ENCODE results near the gene TRAF4. TPM values are rescaled to one million over a fixed set of nuclear protein-coding genes. Genes with fewer than 3 reads are reported as not detected.

TRAF4 gene
- total and polyA plus RNA-seq, 9 of the 15 experiments (the other 6 are each of a cell fraction or from before 2014, with no cell fraction given), result 2.4 to 147 (median 72.4) TPM

DNA sequence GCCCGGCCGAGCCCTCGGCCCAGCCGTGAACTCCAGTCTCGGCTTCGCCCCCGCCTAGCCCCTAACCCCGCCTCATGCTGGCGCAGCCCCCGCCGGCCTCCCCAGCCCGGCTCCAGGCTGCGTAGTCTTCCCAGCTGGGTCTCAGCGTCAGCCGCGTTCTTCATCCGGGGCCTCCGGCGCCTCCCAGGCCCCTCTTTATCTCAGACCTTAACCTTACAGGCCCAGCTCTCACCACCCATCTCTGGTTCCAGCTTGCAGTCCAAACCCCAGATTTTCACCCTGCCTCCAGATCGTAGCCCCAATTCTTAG, 32.1 kb upstream of the TRAF4 start, which contains the start of gene PROCA1 (continued):
- TF ChIP-seq ZNF561 (CRISPR knock-in tag; conservative IDR thresholded peaks at IDR 0.05), result no peak
- TF ChIP-seq, protein P1, sequence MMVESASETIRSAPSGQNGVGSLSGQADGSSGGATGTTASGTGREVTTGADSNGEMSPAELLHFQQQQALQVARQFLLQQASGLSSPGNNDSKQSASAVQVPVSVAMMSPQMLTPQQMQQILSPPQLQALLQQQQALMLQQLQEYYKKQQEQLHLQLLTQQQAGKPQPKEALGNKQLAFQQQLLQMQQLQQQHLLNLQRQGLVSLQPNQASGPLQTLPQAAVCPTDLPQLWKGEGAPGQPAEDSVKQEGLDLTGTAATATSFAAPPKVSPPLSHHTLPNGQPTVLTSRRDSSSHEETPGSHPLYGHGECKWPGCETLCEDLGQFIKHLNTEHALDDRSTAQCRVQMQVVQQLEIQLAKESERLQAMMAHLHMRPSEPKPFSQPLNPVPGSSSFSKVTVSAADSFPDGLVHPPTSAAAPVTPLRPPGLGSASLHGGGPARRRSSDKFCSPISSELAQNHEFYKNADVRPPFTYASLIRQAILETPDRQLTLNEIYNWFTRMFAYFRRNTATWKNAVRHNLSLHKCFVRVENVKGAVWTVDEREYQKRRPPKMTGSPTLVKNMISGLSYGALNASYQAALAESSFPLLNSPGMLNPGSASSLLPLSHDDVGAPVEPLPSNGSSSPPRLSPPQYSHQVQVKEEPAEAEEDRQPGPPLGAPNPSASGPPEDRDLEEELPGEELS (CRISPR knock-in tag; IDR thresholded peaks at IDR 0.05; ENCODE audit: borderline replicate concordance), result no peak
- TF ChIP-seq, protein P2, sequence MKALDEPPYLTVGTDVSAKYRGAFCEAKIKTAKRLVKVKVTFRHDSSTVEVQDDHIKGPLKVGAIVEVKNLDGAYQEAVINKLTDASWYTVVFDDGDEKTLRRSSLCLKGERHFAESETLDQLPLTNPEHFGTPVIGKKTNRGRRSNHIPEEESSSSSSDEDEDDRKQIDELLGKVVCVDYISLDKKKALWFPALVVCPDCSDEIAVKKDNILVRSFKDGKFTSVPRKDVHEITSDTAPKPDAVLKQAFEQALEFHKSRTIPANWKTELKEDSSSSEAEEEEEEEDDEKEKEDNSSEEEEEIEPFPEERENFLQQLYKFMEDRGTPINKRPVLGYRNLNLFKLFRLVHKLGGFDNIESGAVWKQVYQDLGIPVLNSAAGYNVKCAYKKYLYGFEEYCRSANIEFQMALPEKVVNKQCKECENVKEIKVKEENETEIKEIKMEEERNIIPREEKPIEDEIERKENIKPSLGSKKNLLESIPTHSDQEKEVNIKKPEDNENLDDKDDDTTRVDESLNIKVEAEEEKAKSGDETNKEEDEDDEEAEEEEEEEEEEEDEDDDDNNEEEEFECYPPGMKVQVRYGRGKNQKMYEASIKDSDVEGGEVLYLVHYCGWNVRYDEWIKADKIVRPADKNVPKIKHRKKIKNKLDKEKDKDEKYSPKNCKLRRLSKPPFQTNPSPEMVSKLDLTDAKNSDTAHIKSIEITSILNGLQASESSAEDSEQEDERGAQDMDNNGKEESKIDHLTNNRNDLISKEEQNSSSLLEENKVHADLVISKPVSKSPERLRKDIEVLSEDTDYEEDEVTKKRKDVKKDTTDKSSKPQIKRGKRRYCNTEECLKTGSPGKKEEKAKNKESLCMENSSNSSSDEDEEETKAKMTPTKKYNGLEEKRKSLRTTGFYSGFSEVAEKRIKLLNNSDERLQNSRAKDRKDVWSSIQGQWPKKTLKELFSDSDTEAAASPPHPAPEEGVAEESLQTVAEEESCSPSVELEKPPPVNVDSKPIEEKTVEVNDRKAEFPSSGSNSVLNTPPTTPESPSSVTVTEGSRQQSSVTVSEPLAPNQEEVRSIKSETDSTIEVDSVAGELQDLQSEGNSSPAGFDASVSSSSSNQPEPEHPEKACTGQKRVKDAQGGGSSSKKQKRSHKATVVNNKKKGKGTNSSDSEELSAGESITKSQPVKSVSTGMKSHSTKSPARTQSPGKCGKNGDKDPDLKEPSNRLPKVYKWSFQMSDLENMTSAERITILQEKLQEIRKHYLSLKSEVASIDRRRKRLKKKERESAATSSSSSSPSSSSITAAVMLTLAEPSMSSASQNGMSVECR (CRISPR knock-in tag; IDR thresholded peaks at IDR 0.05), result 0 out of 2 replicates have a peak, but pooled peaks have one; percentile 21
- no peak for TF ChIP-seq ZNF282 (CRISPR knock-in tag; IDR thresholded peaks at IDR 0.05)
- TF ChIP-seq, protein P3, sequence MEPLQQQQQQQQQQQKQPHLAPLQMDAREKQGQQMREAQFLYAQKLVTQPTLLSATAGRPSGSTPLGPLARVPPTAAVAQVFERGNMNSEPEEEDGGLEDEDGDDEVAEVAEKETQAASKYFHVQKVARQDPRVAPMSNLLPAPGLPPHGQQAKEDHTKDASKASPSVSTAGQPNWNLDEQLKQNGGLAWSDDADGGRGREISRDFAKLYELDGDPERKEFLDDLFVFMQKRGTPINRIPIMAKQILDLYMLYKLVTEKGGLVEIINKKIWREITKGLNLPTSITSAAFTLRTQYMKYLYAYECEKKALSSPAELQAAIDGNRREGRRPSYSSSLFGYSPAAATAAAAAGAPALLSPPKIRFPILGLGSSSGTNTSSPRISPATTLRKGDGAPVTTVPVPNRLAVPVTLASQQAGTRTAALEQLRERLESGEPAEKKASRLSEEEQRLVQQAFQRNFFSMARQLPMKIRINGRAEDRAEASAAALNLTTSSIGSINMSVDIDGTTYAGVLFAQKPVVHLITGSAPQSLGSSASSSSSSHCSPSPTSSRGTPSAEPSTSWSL (CRISPR knock-in tag; IDR thresholded peaks at IDR 0.05; ENCODE audit: borderline replicate concordance), result no peak
- no peak for TF ChIP-seq COPS2 (conservative IDR thresholded peaks at IDR 0.05)
- TF ChIP-seq, protein P4, sequence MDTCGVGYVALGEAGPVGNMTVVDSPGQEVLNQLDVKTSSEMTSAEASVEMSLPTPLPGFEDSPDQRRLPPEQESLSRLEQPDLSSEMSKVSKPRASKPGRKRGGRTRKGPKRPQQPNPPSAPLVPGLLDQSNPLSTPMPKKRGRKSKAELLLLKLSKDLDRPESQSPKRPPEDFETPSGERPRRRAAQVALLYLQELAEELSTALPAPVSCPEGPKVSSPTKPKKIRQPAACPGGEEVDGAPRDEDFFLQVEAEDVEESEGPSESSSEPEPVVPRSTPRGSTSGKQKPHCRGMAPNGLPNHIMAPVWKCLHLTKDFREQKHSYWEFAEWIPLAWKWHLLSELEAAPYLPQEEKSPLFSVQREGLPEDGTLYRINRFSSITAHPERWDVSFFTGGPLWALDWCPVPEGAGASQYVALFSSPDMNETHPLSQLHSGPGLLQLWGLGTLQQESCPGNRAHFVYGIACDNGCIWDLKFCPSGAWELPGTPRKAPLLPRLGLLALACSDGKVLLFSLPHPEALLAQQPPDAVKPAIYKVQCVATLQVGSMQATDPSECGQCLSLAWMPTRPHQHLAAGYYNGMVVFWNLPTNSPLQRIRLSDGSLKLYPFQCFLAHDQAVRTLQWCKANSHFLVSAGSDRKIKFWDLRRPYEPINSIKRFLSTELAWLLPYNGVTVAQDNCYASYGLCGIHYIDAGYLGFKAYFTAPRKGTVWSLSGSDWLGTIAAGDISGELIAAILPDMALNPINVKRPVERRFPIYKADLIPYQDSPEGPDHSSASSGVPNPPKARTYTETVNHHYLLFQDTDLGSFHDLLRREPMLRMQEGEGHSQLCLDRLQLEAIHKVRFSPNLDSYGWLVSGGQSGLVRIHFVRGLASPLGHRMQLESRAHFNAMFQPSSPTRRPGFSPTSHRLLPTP (IDR thresholded peaks at IDR 0.05; ENCODE audit: borderline replicate concordance, extremely low read depth, insufficient read length), result no peak
- TF ChIP-seq, protein P5, sequence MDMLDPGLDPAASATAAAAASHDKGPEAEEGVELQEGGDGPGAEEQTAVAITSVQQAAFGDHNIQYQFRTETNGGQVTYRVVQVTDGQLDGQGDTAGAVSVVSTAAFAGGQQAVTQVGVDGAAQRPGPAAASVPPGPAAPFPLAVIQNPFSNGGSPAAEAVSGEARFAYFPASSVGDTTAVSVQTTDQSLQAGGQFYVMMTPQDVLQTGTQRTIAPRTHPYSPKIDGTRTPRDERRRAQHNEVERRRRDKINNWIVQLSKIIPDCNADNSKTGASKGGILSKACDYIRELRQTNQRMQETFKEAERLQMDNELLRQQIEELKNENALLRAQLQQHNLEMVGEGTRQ (CRISPR knock-in tag; IDR thresholded peaks at IDR 0.05), result no peak
- TF ChIP-seq YBX1 (IDR thresholded peaks at IDR 0.05), result no peak
- TF ChIP-seq SIRT6 (IDR thresholded peaks at IDR 0.05; ENCODE audit: low read depth, low read length), result no peak
- no peak for TF ChIP-seq XRCC3 (IDR thresholded peaks at IDR 0.05)
- no peak for TF ChIP-seq ZNF699 (CRISPR knock-in tag; IDR thresholded peaks at IDR 0.05; ENCODE audit: insufficient replicate concordance)
- TF ChIP-seq ADNP (tag; IDR thresholded peaks at IDR 0.05), result no peak
- TF ChIP-seq FIP1L1 (IDR thresholded peaks at IDR 0.05; ENCODE audit: low read depth, low read length, poor library complexity, severe bottlenecking), result no peak

Data from K562 (cell line).